ENCODE results near the gene TTC34. TPM values are rescaled to one million over a fixed set of nuclear protein-coding genes. Genes with fewer than 3 reads are reported as not detected.
"Not testable (repeated sequence)": the region's sequence is repeated elsewhere in the genome, so short reads cannot be mapped to it uniquely, and the experiment has no call there.

The TTC34 gene
- total RNA-seq, 1 donor from 2014 or later: 1.4 TPM

DNA sequence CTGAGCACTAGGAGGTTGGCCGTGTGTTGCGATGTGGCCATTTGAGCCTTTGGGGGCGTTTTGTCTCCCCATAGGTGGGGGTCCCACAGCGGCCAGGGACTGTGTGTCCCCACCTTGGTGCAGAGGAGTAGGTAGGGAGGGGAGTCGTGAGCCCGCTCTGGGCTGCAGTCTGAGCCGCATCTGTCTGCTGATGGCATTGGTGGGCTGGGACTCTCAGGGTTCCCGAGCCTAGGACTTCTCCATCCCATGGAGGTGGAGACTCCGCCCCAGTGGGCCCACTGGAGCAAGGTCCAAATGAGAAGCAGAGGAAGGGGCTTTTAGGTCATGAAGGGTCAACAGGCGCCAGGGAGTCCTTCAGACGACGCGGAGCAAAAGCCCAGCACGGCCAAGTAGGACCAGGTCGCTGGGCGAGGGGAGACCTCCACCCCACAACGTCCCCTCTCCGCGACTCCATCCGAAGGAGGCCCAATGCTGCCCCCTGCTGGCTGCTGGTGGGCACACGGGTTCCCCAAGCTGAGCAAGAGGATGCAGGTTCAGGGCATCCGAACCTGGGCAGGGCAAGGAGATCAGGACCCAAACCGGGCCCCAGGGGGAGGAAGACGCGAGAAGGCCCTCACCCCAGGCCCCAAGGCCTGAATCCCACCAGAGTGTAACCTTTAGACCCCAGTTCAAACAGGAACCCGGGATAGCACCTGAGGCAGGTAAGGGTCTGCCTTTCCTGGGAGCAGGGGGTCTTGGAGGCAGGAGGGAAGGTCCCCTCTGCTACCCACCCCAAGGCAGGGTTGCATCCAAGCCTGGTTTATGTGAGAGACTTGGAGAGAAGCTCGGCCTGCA, 14.9 kb downstream of the TTC34 start:
- no peak for ATAC-seq
- intact Hi-C loops (cut with DNase I): loop anchor here (5.0 kb wide), 1 partner anchor 369 kb away; no protein-coding TSS in a partner anchor
- DNase-seq (ENCODE audit: low spot score): peak; percentile 74

DNA sequence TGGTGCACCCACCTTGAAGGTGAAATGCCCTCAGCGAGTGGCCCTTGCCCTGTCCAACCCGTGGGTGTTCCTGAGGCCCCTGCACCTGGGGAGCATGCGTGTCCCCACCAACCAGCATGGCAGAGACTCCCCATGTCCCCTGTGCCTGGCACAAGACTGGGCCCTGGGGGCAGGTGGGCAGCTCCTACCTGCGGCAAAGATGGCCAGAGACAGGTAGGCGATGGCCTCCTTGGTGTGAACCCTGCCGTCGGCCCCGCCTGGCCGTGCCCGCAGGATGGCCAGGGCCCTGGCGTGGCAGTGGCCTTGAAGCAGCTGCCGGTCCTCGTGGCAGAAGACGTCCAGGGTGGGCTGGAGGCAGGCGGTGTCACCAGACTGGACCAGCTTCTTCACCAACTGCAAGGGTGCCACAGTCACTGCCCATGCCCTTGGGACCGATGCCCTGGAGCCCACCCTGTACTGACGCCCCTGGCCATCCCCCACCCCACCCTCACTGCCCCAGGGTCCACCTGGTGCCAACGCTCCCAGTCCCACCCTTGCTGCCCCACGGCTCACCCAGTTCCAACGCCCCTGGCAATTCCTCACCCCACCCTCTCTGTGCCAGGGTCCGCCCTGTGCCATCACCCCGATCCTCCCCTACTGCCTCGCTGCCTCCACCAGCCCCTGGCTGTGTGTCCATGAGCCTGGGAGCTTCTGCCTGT, 15.7 kb downstream of the TTC34 start:
- DNase-seq (ENCODE audit: low spot score) (peak; percentile 52), ATAC-seq (no peak)
- intact Hi-C loops (cut with DNase I): loop anchor here (5.0 kb wide), 1 partner anchor 368 kb away; no protein-coding TSS in a partner anchor

DNA sequence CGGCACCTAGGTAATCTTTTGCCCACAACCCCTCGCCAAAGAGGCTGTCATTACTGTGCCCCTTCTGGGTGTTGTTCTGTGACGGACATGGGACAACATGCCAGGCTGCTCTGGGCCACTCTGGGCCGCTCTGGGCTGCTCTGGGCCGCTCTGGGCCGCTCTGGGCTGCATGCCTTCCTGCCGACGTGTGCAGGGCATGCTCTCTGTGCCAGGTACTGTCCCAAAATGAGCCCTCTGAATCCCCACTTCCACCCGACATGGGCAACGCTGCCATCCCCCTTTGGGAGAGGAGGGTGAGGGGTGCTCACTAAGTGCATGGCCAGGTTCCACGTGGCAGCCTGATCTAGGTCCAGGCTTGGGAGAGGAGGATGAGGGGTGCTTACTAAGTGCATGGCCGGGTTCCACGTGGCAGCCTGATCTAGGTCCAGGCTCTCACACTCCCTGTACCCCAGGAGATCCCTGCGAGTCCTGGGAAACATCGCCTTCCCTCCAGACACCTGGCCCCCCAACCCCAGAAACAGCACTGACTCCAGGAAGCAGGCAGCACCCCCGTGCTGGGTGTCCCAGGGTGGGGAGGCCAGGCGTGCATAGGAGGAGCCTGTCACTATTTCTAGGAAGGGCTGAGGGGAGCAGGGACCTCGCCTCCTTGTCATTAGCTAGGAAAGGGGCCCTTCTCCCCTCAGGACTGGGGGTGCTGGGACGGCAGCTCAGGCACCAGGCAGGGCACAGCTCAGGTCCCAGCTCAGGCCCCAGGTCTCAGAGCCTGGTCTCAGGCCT, 16.5 kb downstream of the TTC34 start:
- DNase-seq (ENCODE audit: low spot score) (peak; percentile 34), ATAC-seq (no peak)
- intact Hi-C loops (cut with DNase I): loop anchor here (5.0 kb wide), 1 partner anchor 368 kb away; no protein-coding TSS in a partner anchor

- intact Hi-C loops (cut with DNase I): no loop called here
- no peak for ATAC-seq
- DNase-seq (ENCODE audit: low spot score): peak; percentile 51
Observed at GRCh38 chr1:2783435-2784397, 17.8 kb downstream of the TTC34 start.

GRCh38 chr1:2783069-2783434, 18.4 kb downstream of the TTC34 start:
- intact Hi-C loops (cut with DNase I): no loop called here
- ATAC-seq (no peak), DNase-seq (ENCODE audit: low spot score) (no peak)

DNA sequence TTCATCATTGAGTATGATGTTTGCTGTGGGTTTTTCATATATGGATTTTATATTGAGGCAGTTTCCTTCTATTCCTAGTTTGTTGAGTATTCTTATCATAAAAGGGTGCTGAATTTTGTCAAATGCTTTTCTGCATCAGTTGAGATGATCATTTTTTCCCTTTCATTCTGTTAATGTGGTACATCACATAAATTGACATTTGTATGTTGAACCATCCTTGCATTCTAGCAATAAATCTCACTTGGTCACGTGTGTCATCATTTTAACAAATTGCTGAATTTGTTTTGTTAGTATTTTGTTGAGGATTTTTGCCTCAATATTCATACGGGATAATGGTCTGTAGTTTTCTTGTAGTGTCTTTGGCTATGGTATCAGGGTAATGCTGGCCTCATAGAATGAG, 19.9 kb downstream of the TTC34 start:
- no peak for DNase-seq (ENCODE audit: low spot score)
- intact Hi-C loops (cut with DNase I): no loop called here
- ATAC-seq: no peak

DNA sequence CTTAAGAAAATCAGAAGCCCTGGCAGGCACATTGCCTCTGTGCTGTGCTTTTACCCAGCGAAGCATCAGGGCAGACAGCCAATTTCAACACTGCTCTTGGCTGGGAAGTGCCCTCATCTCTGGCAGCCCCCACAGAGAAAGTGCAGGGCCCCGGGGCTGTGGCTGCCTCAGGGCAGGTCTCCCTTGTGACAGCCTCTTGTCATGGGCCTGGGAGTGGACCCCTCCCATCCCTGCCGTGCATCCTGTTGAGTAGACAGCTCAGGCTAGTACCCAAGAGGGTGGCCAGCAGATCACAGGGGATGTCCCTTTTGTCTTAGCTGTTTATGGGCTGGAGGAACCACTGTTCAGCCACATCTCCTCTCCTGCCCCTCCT, 23.3 kb downstream of the TTC34 start:
- ATAC-seq: no peak
- intact Hi-C loops (cut with DNase I): no loop called here
- DNase-seq (ENCODE audit: low spot score): peak; percentile 33

GRCh38 chr1:2777424-2778219, 23.9 kb downstream of the TTC34 start:
- intact Hi-C loops (cut with DNase I): no loop called here
- no peak for ATAC-seq
- DNase-seq (ENCODE audit: low spot score): peak; percentile 39

- intact Hi-C loops (cut with DNase I); DNase-seq (ENCODE audit: low spot score); ATAC-seq: not testable (repeated sequence)
Observed at GRCh38 chr1:2775333-2775732, 26.2 kb downstream of the TTC34 start.

GRCh38 chr1:2768052-2768451, 33.4 kb downstream of the TTC34 start:
- DNase-seq (ENCODE audit: low spot score); ATAC-seq; intact Hi-C loops (cut with DNase I): not testable (repeated sequence)

- ATAC-seq; DNase-seq (ENCODE audit: low spot score); intact Hi-C loops (cut with DNase I): not testable (repeated sequence)
Observed at GRCh38 chr1:2759433-2759832, 42.1 kb downstream of the TTC34 start.

DNA sequence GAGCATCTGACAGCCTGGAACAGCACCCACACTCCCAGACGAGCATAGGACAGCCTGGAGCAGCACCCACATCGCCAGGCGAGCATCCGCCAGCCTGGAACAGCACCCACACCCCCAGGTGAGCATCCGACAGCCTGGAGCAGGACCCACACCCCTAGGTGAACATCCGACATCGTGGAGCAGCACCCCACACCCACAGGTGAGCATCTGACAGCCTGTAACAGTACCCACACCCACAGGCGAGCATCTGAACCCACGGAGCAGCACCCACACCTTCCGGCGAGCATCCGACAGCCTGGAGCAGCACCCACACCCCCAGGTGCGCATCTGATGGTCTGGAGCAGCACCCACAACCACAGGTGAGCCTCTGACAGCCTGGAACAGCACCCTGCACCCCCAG, 44.0 kb downstream of the TTC34 start:
- DNase-seq (ENCODE audit: low spot score); intact Hi-C loops (cut with DNase I); ATAC-seq: not testable (repeated sequence)

GRCh38 chr1:2755426-2755825, 46.1 kb downstream of the TTC34 start:
- intact Hi-C loops (cut with DNase I); DNase-seq (ENCODE audit: low spot score); ATAC-seq: not testable (repeated sequence)

DNA sequence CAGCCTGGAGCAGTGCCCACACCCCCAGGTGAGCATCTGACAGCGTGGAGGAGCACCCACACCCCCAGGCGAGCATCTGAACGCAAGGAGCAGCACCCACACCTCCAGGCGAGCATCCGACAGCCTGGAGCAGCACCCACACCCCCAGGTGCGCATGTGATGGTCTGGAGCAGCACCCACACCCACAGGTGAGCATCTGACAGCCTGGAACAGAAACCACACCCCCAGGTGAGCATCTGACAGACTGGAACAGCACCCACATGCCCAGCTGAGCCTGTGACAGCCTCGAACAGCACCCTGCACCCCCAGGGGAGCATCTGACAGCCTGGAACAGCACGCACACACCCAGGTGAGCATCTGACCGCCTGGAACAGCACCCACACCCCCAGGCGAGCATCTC, 46.9 kb downstream of the TTC34 start:
- intact Hi-C loops (cut with DNase I); DNase-seq (ENCODE audit: low spot score); ATAC-seq: not testable (repeated sequence)

DNA sequence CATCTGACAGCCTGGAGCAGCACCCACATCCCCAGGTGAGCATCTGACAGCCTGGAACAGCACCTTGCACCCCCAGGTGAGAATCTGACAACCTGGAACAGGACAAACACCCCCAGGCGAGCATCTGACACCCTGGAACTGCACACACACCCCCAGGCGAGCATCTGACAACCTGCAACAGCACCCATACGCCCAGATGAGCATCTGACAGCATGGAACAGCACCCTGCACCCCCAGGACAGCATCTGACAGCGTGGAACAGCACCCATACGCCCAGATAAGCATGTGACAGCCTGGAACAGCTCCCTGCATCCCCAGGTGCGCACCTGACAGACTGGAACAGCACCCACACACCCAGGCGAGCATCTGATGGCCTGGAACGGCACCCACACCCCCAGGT, 49.0 kb downstream of the TTC34 start:
- intact Hi-C loops (cut with DNase I); DNase-seq (ENCODE audit: low spot score); ATAC-seq: not testable (repeated sequence)

DNA sequence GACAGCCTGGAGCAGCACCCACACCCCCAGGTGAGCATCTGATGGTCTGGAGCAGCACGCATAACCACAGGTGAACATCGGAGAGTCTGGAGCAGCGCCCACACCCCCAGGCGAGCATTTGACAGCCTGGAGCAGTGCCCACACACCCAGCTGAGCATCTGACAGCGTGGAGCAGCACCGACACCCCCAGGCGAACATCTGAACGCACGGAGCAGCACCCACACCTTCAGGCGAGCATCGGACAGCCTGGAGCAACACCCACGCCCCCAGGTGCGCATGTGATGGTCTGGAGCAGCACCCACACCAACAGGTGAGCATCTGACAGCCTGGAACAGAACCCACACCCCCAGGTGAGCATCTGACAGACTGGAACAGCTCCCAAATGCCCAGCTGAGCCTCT, 49.6 kb downstream of the TTC34 start:
- ATAC-seq; intact Hi-C loops (cut with DNase I); DNase-seq (ENCODE audit: low spot score): not testable (repeated sequence)
